NCI-H2227 (cell line): Measurements from ENCODE around the gene USH1C.

Experiments
- DNase-seq: peaks from one replicate; lab custom pipeline; 2025; ENCODE audit not compliant: unreplicated experiment; lab: John Stamatoyannopoulos, UW

The USH1C gene

GRCh38 chr11:17528906-17529843 is 15.0 kb downstream of the USH1C start:
- DNase-seq, result no peak

- peak; percentile 62 for DNase-seq
Measured at GRCh38 chr11:17528181-17528691, 16.0 kb downstream of the USH1C start.

DNA sequence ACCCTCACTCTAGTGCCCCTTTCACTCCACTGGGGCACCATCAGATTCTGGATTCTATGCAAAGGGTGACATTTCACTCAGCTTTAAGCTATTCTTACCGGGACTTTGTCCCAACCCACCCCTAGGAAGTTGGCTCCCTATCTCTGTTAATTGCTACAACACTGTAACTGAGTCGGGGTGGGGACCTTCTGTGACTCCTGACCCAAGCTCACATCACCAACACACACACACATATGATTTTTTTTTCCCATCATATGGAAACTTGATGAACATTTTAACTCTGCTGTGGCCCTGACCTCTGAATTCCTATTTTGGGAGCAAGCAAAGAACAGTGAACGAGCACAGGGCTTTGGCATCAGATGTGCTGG is 16.6 kb downstream of the USH1C start:
- no peak for DNase-seq

DNA sequence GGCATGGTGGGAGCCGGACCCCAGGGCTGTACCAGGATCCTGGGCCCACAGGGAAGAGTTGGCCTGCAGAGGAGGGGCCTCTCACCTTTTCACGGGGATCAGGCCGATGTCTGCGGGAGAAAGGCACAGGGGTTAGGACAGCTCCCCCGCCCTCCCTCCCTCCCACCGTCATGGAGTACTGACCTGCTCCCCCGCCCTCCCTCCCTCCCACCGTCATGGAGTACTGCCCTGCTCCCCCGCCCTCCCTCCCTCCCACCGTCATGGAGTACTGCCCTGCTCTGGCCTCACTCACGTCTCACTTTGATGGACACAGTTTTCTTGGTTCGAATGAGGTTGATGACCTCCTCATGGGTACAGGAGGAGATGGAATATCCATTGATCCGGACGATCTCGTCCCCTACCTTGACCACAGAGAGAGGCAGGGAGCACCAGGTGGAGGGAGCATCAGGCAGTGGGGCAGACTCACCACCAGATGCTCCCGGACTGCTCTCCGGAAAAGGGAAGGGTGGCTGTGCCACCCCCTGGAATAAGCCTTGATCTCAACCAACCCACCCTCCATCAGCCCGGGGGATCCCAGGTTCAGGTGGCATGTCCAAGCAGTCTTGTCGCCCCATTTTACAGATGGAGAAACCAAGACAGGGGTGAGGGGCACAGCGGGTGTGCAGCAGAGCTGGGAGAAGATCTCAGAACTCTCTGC is 17.1 kb downstream of the USH1C start:
- DNase-seq, result no peak

GRCh38 chr11:17526326-17526725 is 17.9 kb downstream of the USH1C start:
- no peak for DNase-seq

GRCh38 chr11:17525570-17525969 is 18.6 kb downstream of the USH1C start:
- no peak for DNase-seq

GRCh38 chr11:17524221-17524620 is 20.0 kb downstream of the USH1C start:
- no peak for DNase-seq

DNA sequence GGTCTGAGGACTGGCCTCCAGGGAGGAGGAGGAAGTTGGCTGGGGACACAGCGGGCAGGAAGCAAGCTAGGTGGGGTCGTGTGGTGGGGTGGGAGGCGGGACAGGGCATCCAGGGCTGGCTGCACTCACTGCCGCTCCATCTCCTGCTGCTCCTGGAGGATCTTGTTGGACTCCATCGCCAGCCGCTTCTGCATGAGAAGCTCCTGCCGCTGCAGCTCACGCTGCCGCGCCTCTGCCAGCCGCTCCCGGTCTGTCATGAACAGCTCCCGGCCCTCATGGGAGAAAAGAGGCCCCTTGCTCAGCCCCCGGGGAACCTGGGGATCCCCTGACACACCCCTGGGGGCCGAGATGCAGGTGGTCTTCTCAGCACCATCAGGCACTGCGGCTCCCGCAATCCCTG is 21.6 kb downstream of the USH1C start:
- DNase-seq, result no peak

- no peak for DNase-seq
Measured at GRCh38 chr11:17521106-17521900, 22.9 kb downstream of the USH1C start.

GRCh38 chr11:17519061-17519885 is 24.9 kb downstream of the USH1C start:
- DNase-seq, result peak; percentile 32

DNA sequence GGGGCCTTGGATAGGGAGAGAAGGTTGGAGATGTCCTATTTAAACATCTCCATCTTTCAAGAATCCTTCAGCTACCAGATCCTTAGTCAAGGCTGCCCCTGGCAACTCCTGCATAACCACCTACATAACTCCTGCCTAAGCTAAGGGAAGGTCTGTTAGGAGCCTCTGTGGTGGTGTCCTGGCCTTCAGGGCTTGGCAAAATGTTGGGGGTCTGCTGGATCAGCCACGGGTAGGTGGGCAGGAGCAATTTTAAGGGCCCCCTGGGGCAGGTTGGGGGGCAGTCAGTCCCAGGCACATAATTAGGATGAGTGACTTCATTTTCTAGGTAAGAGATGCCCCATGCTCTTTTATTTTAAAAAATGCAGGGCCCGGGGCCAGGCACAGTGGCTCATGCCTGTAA is 25.9 kb downstream of the USH1C start:
- no peak for DNase-seq

DNA sequence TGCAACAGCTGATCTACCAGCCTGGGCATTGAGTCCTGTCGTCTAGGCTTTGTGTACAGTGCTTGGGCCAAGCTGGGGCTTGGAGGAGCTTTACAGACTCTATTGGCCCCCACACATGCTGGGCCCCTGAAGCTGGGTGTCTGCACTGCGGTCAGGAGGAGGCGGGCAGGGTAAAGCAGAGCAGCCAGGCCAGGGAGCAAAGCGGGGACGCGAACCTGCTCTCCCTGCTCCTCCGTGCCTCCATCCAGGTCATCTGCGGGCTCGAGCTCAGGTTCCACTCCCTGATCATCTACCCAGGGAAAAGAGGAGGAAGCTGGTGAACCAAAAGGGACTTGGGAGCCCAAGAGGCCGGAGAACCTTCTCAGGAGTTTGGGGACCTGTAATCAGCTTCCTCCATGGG is 27.0 kb downstream of the USH1C start:
- no peak for DNase-seq

- no peak for DNase-seq
Measured at GRCh38 chr11:17516551-17517150, 27.6 kb downstream of the USH1C start.

DNA sequence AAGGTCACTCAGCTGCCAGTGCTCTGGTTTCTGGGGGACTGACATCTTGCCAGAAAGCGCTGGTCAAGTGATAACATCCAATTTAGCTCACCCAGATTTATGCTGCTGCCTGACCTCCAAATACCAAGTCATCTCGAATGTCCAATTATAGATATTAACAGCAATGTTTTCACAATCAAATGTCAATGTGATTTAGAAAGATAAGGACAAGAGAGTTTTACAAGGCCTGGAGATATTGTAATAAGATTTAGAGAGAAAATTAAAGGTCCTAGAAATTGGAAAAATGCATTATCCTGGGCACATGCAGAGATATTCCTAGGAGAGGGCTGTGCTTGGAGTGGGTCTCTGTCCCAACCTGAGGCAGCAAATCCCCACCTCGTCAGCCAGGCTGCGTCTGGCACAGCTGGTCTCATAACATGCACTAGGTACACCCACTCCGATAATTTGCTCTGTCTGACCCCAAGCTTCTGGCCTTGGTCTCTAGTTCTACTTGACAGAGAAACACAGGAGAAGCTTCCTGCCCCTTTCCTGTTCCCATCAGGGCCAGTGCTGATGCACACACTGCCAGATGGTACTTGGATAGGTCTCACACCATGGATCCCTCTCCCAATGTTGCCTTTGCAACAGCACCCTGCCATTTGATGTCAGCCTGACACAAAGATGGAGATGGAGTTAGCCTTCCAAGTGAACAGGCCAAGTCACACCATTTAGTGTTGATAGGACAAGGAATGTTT is 28.6 kb downstream of the USH1C start:
- DNase-seq, result peak; percentile 12

DNA sequence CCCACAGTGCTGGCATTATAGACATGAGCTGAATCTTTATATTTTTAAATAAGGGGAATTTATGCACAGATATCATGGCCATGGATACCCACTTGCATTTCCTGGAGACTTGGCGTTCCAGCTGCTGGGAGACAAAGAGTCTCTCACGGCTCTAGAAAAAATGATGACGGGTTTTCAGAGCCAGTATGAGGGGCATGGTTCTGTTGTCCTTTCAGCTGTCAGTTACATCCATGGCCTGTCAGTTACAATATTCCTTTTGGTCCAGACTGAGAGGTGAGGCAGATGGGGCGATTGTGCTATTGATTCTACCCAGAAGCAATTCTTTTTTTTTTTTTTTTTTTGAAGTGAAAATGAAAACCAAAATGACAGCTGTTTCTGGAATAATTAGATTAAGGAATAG is 29.7 kb downstream of the USH1C start:
- no peak for DNase-seq

DNA sequence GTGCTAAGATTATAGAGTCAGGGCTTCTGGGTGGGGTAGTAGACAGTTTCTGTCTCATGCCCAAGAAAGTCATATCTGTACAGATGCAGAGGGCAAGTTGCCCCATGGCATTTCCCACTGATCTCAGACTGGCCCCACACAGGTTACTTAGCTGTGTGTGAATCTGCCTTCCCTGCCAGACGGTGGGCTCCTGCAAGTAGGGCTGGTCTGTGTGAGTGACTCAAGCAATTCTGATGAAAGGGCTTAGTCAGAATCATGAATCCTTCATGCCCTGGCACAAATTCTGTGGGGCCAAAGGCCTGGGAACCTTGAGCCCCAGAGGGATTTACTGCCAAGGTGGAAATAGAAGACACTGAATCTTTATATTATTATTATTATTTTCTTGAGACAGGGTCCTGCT is 30.4 kb downstream of the USH1C start:
- DNase-seq, result no peak

GRCh38 chr11:17512101-17512500 is 32.1 kb downstream of the USH1C start:
- no peak for DNase-seq

DNA sequence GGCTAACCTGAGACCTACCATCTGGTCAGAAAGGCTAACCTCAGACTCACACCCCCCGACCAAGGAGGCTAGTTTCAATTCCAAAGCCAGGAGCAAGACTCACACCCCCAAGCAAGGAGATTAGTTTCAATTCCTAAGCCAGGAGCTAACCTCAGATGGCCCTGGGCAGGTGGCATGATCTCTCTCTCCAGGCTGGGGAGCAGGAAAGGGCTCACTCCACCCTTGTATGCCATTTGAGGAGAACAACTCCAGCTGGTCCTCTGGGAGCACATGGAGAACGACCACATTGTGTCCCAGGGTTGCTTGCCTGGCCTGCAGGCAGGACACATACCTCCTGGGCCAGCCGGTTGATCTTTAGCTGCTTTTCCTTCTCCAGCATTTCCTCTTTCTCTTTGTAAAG is 32.6 kb downstream of the USH1C start:
- no peak for DNase-seq

- no peak for DNase-seq
Measured at GRCh38 chr11:17510507-17511206, 33.6 kb downstream of the USH1C start.
